MV-4-11 (cell line): Measurements from ENCODE around the gene MED8.
"Not testable (repeated sequence)": the region's sequence is repeated elsewhere in the genome, so short reads cannot be mapped to it uniquely, and the experiment has no call there.

Experiments
- DNase-seq: peaks from one replicate; lab custom pipeline; 2025; lab: John Stamatoyannopoulos, UW

Gene MED8

DNA sequence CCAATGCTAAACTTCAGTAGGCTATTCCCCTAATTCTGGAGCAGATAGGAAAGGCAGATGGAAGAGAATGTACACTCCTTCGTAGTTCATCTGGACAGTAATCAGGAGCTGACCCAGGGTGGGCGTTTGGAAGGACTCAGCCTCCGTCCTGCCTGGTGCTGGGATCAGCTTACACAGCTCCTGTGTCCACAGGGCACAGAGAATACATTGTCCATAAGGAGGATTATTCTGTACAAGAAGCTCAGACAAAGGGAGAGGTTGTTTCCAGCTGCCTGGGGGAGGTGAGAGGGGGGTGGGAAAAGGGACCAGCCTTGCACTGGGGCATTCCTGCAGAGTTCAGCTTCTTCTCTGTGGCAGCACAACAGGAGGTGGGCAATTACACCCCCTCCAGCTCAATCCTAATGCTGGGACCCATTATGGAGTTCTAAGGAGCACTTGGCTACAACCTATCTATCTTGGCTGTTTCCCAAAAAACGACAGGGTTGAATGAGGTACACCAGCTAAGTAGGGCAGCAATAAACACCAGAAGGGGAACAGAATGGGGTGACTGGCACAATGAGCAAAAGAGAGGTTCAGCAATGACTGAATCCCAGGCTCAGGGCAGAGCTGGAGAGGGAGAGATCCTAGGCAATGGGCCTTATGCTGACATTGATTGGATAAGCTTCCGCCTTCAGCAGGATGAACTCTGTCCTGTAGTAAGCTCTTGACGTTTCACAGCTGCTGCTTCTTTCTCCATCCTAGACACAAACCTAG is 7.4 kb downstream of the MED8 start:
- DNase-seq, result no peak

GRCh38 chr1:43381612-43382011 is 8.0 kb downstream of the MED8 start:
- peak; percentile 94 for DNase-seq

DNA sequence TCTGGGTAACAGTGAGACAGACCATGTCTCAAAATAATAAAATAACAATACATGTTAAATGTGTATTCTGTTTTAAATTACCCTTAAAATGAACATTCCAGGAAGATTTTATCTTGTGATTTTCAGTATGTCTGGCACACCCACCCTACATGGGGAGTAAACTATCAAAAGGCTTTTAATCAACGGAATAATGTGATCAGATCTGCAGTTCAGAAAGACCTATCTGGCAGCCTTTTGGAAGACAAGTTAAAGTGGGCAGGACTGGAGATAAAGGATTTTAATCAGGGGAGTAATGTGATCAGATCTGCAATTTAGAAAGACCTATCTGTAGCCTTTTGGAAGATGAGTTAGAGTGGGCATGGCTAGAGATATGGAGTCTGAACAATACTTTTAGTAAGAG is 10.1 kb downstream of the MED8 start:
- DNase-seq, result no peak

GRCh38 chr1:43377831-43378230 is 11.8 kb downstream of the MED8 start:
- no peak for DNase-seq

DNA sequence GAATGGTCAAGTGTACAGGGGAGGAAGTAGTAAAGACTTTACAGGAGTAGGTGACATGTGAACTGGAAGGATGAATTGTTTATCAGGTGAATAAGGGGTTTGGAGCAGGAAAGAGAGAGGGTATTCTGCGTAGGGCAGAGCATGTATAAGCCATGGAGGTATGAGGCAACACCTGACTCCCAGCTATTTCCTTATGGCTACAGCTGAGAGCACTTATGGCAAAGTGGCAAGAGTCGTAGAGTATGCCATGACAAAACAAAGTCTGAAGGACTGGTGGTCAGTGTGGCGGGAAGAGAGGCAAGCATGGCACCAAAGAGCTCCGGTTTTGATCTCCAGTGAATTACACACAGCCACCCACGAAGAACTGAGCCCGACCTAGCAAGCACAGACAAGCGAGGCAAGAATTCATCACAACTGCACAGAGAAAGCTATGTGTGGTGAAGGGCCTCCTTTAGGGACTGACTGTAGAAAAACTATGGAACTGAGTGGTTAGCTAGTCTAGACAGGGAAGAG is 12.8 kb downstream of the MED8 start:
- DNase-seq, result no peak

DNA sequence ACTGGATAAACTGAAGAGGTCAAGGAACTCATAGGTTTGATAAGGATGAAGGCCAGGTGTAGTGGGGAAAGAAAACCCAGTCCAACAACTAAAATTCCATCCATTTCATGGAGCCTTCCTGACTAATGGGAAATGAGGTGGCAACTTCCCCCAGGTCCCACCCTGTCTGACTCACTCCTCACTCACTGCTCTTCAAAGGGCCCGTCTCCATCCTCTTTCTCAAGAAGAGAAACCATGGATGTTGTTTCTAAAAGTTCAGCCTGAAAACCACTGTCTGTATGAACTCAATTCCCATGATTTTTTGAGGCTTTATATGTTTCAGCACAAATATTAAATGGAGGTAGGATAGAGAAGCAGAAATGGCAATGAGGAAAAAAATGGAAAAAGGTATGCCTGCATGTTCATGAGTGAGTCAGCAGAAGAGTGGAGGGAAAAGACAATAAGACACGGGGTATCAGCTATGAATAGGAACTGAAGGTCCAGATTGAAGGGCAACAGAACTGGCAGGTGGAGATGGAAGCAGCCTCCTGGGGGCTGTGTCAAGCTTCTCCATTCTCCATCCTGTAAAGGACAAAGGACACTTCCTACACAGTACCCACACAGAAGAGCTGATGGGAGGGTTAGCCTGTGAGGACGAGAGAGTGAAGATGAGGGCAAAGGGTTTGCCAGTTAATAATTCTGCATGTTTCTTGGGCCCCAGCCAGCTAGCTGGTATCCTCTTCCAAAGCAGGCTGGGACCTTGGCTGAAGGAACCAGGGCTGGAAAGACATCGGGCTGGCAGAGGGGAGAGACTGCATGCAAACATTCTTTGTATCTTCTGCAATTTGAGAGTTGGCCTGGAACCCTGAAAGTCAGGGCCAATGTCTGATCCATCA is 16.3 kb downstream of the MED8 start:
- no peak for DNase-seq

DNA sequence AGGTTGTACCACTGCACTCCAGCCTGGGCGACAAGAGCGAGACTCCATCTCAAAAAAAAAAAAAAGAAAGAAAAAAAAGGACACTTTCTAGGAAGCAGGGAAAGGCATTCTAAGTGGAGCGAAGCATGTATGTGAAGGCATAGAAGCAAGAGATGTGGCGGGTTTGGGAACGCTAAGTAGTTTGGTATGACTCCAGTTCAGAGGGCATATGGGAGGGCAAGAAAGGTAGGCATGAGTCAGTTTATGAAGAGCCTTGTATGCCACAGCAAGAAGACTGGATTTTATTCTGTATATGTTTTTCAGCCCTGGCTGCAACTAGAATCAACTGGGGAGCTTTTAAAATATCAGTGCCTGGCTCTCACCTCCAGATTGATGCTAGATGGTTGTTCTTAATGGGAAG is 17.4 kb downstream of the MED8 start:
- DNase-seq, result no peak

GRCh38 chr1:43370564-43370963 is 19.0 kb downstream of the MED8 start:
- no peak for DNase-seq

GRCh38 chr1:43369779-43370178 is 19.8 kb downstream of the MED8 start:
- not testable (repeated sequence) for DNase-seq

GRCh38 chr1:43368646-43369020 is 21.0 kb downstream of the MED8 start:
- no peak for DNase-seq

DNA sequence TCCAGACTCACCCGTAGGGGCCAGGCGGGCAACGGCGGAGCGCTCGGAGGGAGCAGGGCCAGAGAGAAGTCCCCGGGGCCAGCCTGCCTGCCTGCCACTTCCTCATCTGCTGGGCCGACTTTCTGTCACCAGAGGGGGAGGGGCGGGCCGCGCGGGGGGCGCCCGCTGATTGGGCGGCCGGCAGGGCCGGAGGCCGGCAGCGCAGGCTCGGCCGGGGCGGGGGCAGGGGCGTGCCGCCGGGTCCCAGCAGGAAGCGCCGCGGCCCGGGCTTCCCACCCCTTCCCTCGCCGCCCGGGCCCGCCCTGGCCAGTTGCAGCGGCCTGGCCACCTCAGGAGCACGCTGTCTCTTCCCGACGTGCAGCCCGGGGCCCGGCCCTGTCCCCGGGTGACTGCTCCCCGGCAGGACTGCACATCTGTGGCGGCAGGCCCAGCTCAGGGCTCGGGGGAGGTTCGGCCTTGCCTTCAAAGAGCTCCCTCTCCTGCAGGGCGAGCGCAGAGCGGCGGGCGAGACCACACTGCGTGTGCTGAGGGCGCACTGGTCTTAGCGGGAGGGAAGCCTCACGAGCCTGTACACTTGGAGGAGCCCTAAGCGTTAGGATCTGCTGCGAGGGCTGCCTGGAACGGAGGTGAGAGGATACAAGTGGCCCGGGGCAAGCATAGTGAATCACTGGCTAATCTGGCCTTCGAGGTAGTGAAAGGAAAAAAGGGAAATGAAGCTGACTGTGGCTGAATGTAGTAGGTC is 21.5 kb downstream of the MED8 start, which contains the start of gene ELOVL1:
Gene ELOVL1, minus strand, starts transcription at position 108 of the 742 bp plus-strand sequence. CDS start 2,402 bp downstream, outside the sequence.
- DNase-seq, result peak; percentile 91

DNA sequence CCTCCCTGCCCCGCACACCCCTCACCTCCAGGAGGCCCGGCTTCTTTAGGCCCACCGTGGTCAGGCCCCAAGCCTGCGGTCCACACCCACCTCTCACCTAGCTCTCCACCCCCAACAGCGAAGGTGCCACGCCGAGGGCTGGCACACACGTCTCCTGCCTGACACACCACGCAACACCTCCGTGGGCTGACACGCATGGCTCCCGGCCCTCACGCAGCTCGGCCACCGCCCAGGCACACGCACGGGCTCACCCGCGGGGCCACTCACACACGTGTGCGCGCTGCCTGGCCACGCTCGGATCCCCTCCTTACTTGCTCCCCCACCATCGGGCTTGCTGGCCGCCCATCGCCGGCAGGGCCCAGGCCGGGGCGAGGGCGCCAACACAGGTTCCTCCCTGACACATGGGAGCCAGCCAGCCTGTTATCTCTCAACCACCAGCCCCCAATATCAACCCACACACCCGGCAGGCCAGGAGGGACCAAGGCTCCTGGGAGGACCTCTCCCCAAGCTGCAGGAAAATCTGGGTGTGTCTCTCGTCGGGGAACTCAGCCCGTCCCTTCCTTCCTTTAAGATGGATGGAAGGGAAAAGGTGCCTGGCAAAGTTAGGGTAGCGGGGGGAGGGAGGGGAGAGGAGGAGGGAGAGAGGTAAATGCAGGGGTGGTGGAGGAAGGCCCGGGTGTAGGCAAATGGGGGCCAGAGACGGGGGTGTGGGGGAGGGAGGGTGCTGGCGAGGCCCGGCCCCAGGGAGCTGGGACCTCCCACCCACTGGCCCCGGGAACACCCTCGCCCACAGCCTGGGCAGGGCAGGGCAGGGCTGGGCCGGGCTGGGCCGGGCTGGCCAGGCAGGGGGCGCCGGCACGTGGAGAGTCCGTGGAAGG is 22.3 kb downstream of the MED8 start:
- no peak for DNase-seq

GRCh38 chr1:43366601-43367025 is 23.0 kb downstream of the MED8 start:
- DNase-seq, result no peak

DNA sequence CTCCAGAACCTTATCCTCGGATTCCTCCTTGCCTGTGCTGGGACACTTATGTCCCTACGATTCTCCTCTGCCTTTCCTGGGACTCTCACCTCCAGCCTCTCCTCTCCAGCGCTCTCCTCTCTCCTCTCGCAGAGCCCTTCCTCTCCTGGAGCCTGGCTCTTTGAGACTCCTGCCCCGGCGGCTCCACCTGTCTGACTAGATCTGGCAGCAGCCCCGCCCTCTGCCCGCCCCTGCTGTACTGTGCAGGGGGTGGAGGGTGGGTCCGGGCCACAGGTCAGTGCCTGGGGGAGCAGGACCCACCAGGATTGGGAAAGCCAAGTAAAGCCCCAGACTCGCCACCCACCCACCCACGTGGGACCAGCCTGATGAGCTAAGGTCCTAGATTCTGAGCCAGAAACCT is 23.4 kb downstream of the MED8 start:
- DNase-seq, result no peak

DNA sequence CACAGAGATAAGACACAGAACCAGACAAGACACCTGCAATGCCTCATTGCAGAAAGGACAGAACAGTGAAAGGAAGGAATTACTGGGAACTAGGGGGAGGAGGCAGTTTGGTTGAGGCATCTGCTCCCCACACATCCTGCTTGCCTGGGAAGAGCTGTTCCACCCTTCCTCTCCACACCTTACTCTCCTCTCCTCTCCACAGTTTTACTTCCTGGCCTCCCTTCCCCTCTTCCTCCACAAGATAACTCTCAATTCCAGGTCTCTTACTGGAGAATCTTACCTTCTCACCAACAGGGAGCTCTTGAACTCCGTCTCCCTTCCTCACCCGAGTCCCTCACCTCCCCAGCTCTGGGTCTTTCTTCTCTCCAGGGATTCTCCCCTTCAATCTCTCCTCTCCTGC is 23.9 kb downstream of the MED8 start:
- no peak for DNase-seq

GRCh38 chr1:43363935-43364525 is 25.6 kb downstream of the MED8 start:
- DNase-seq, result no peak

DNA sequence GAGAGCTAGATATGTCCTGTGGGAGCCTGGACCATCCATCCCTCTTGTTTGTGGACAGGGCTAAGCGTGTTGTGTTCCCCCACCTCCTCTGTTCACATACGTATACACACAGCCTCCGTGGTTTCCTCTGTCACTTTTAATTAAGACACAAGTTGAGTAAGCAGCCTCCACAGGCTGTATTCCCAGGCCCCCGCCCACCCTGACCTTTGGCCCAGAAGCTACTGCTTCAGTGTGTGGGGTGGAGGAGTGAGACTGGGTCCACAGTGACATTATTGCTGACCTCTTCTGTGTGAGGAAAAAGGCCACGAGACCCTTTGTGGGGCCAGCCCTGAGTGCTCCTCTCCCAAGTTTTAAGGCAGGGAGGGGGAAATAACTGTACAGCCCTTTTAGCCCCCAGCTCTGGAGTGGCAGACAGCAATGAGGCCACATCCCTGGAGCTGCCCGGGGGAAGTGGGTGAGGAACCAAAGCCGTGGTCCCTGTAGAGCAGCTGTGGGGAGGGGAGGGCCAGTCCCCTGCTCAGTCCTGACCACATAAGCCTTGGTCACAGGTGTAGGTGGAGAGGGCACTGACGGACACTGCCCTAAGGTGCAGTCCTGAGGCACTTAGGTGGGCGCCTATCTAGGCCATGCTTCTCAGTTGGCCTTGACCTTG is 26.2 kb downstream of the MED8 start:
- peak; percentile 31 for DNase-seq

- DNase-seq, result no peak
These were observed 29.0 kb downstream of the MED8 start for GRCh38 chr1:43360616-43361015.

DNA sequence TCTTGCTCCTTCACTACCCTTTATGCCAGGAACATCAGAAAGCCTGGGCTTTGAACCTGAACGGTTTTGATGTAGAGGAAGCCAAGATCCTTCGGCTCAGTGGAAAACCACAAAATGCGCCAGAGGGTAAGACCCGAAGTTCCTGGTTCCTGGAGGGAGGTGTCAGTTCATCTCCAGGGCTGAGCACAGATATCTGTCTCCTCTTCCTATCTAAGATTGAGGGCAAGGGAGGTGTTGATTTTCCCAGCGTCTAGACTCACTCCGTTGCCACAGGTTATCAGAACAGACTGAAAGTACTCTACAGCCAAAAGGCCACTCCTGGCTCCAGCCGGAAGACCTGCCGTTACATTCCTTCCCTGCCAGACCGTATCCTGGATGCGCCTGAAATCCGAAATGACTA is 29.9 kb downstream of the MED8 start:
- DNase-seq, result peak; percentile 12
